K562 (cell line): ENCODE data around the gene MSI1. TPM values are rescaled to one million over a fixed set of nuclear protein-coding genes. Genes with fewer than 3 reads are reported as not detected.

Experiments used
- ATAC-seq: fragments of 200-7000 bp; cut with Tn5 transposase; 3 replicates; pipeline ENCODE4 v1.9.1; 2020; ENCODE audit warnings: moderate library complexity
- BruUV-seq: library from RNA; stranded (reverse); fragments of 400-500 nt; replicated peaks from 2 replicates; lab custom pipeline; 2021; lab: Mats Ljungman, UMichigan
- CTCF ChIA-PET: fragments of 300-600 bp; formaldehyde crosslinking; extraction: SDS; loops from one replicate; lab custom pipeline; 2021; ENCODE audit warnings: low intra/inter-chr PET ratio; lab: Yijun Ruan, JAX
- POLR2A ChIA-PET: fragments of 300-600, 350-650 bp; sonication (Branson Sonifier 250); formaldehyde crosslinking; extraction: SDS; loops from one replicate; lab custom pipeline; 2021; ENCODE audit warnings: antibody characterized with exemption, inconsistent platforms; lab: Yijun Ruan, JAX
- DNase-seq, 4 experiments: peaks; one replicate each; pipeline versions ENCODE4 v3.0.0 to v3.0.0-alpha.2; 2011 to 2018; ENCODE audit warnings: low spot score in 3 of 4, mixed read lengths in 3 of 4; ENCODE audit errors: extremely low read depth in 1 of 4
- FAIRE-seq: peaks from 2 replicates; lab custom pipeline; 2011; peaks lifted over from hg19 to GRCh38; lab: Jason Lieb, UNC
- H2AFZ ChIP-seq: 2 replicates; pipeline ENCODE4 v1.6.0; 2011; ENCODE audit warnings: low read depth, low read length, control low read depth, inconsistent platforms
- H3K27ac ChIP-seq: fragments of 200-600 bp; 3 replicates; pipeline ENCODE4 v1.8.0; 2011; ENCODE audit warnings: low read depth, mild to moderate bottlenecking, control low read depth, inconsistent platforms, low read length, moderate library complexity, mixed read lengths; ENCODE audit errors: extremely low read depth
- H3K27me3 ChIP-seq, 2 experiments: fragments of 300-600 bp in 1 of 2; 2 replicates in 1 of 2; 3 replicates in 1 of 2; pipeline versions ENCODE4 v1.6.0 to v1.8.0; 2011; ENCODE audit warnings: inconsistent platforms in 2 of 2, low read length in 2 of 2, mild to moderate bottlenecking in 1 of 2, mixed read lengths in 1 of 2, moderate library complexity in 1 of 2; ENCODE audit not compliant: control insufficient read depth in 2 of 2, insufficient read depth in 2 of 2
- H3K36me3 ChIP-seq: fragments of 300-600 bp; 3 replicates; pipeline ENCODE4 v1.8.0; 2011; ENCODE audit warnings: mild to moderate bottlenecking, low read length, inconsistent platforms; ENCODE audit not compliant: control insufficient read depth, insufficient read depth
- H3K4me1 ChIP-seq, 2 experiments: fragments of 200-600 bp in 1 of 2; replicated peaks in 1 of 2; 2 replicates in 1 of 2; 3 replicates in 1 of 2; pipeline versions ENCODE4 v1.5.1 to v1.8.0; 2011; ENCODE audit warnings: inconsistent platforms in 2 of 2, low read length in 2 of 2, mild to moderate bottlenecking in 1 of 2, mixed read lengths in 1 of 2, moderate library complexity in 1 of 2; ENCODE audit not compliant: control insufficient read depth in 2 of 2, insufficient read depth in 2 of 2
- H3K4me2 ChIP-seq: 2 replicates; pipeline ENCODE4 v1.6.1; 2011; ENCODE audit warnings: low read length, control low read depth, inconsistent platforms, mixed read lengths; ENCODE audit not compliant: insufficient read depth
- H3K4me3 ChIP-seq: fragments of 200-600 bp; sonication (generic), shearing (Covaris generic); 2 replicates; pipeline ENCODE4 v1.5.1; 2016; ENCODE audit warnings: control low read depth, inconsistent platforms
- H3K79me2 ChIP-seq: fragments of 200-600 bp; 3 replicates; pipeline ENCODE4 v1.8.0; 2011; ENCODE audit warnings: low read length, inconsistent platforms; ENCODE audit not compliant: control insufficient read depth, insufficient read depth
- H3K9ac ChIP-seq, 2 experiments: 2 replicates each; pipeline versions ENCODE4 v1.6.0 to v1.6.1; 2011; ENCODE audit warnings: low read depth in 2 of 2, low read length in 2 of 2, control low read depth in 1 of 2, inconsistent platforms in 1 of 2, mild to moderate bottlenecking in 1 of 2, mixed read lengths in 1 of 2; ENCODE audit not compliant: insufficient read depth in 1 of 2
- H3K9me1 ChIP-seq: one replicate; pipeline ENCODE4 v1.6.0; 2011; ENCODE audit warnings: inconsistent platforms, mild to moderate bottlenecking, low read length, moderate library complexity; ENCODE audit not compliant: control insufficient read depth, insufficient read depth
- H3K9me3 ChIP-seq: replicated peaks from 2 replicates; pipeline ENCODE4 v1.5.1; 2011; ENCODE audit warnings: low read depth, low read length, inconsistent platforms; ENCODE audit not compliant: control insufficient read depth, insufficient read depth
- H4K20me1 ChIP-seq: replicated peaks from 2 replicates; pipeline ENCODE4 v1.6.1; 2011; ENCODE audit warnings: low read length, inconsistent platforms, mixed read lengths; ENCODE audit not compliant: control insufficient read depth, insufficient read depth
- CBFA2T2 ChIP-seq: fragments of 450-650 bp; conservative IDR thresholded peaks from 2 replicates; pipeline ENCODE4 v1.6.1; 2017; ENCODE audit warnings: mild to moderate bottlenecking
- CSDE1 ChIP-seq, 2 experiments: fragments of 450-650 bp; IDR thresholded peaks; 2 replicates each; pipeline ENCODE4 v1.6.1; 2016; ENCODE audit warnings: mild to moderate bottlenecking in 1 of 2
- FOXP4 ChIP-seq: sonication (generic); formaldehyde crosslinking; IDR thresholded peaks from 2 replicates; pipeline ENCODE4 v1.8.0; 2022; ENCODE audit warnings: mild to moderate bottlenecking, missing genetic modification reagents, borderline replicate concordance
- PHF21A ChIP-seq: fragments of 450-650 bp; IDR thresholded peaks from 2 replicates; pipeline ENCODE4 v1.6.1; 2017; ENCODE audit warnings: low read depth, borderline replicate concordance
- PREB ChIP-seq: sonication (generic); formaldehyde crosslinking; IDR thresholded peaks from 2 replicates; pipeline ENCODE4 v1.8.1; 2023; ENCODE audit warnings: mild to moderate bottlenecking, missing genetic modification reagents
- TFE3 ChIP-seq: fragments of 450-650 bp; formaldehyde crosslinking; IDR thresholded peaks from 2 replicates; pipeline ENCODE4 v1.4.0; 2020; ENCODE audit warnings: mild to moderate bottlenecking, mixed read lengths
- TOE1 ChIP-seq, 2 experiments: fragments of 450-650 bp in 1 of 2; sonication (generic) in 1 of 2; formaldehyde crosslinking in 1 of 2; IDR thresholded peaks; 2 replicates each; pipeline versions ENCODE4 v1.7.1 to v1.8.0; 2016 to 2022; ENCODE audit warnings: borderline replicate concordance in 2 of 2, mild to moderate bottlenecking in 2 of 2, antibody characterized with exemption in 1 of 2, inconsistent platforms in 1 of 2, low read depth in 1 of 2, missing genetic modification reagents in 1 of 2, moderate library complexity in 1 of 2
- USF1 ChIP-seq: sonication (generic); formaldehyde crosslinking; IDR thresholded peaks from 2 replicates; pipeline ENCODE4 v1.9.0; 2022; ENCODE audit warnings: mild to moderate bottlenecking, missing genetic modification reagents
- USF2 ChIP-seq: sonication (generic); formaldehyde crosslinking; IDR thresholded peaks from 2 replicates; pipeline ENCODE4 v1.5.0; 2020; ENCODE audit warnings: missing genetic modification reagents
- ZHX1 ChIP-seq: fragments of 150-350 bp; conservative IDR thresholded peaks from 2 replicates; pipeline ENCODE4 v1.6.1; 2014; ENCODE audit warnings: low read length
- whole genome bisulfite sequencing: fragments of 100-300 bp; shearing (Covaris generic); methylation state at CpG from one replicate; pipeline ENCODE4 v1.1.6; 2016; ENCODE audit warnings: low coverage, mixed read lengths; ENCODE audit not compliant: insufficient coverage; ENCODE audit errors: missing lambda C conversion rate; 5-methylcytosine and 5-hydroxymethylcytosine counted together
- in situ Hi-C: fragments of 300-500 bp; cut with MboI; formaldehyde crosslinking; loops from 4 replicates; pipeline ENCODE4 v1.15.0; 2018; ENCODE audit warnings: inconsistent platforms, mixed read lengths
- intact Hi-C: fragments of 100-400 bp; cut with micrococcal nuclease; formaldehyde crosslinking; loops from 2 replicates; pipeline ENCODE4 v1.14.2; 2022
- polyA plus RNA-seq, 8 experiments: library from polyadenylated mRNA; depleted of rRNA in 4 of 8; stranded (reverse) in 5 of 8; unstranded in 3 of 8; fragments of >200 nt; fragmentation: Nextera tagmentation in 2 of 8; fragmentation: Illumina TruSeq in 1 of 8; extraction: Ambion mirVana in 2 of 8; extraction: Trizol in 1 of 8; gene quantifications; 2 replicates each; pipeline versions ENCODE4 v1.2.1 to v1.2.3, GENCODE V29; 2011 to 2014; ENCODE audit warnings: inconsistent platforms in 1 of 8, missing spikeins in 1 of 8
- total RNA-seq, 7 experiments: library from RNA; depleted of rRNA in 6 of 7; stranded (reverse); fragments of >200 nt in 6 of 7; fragmentation: Illumina TruSeq in 2 of 7; extraction: Trizol in 2 of 7; gene quantifications; 2 replicates each; pipeline versions ENCODE4 v1.2.1 to v1.2.3, GENCODE V29; 2011 to 2021; ENCODE audit warnings: low replicate concordance in 1 of 7

Gene MSI1
- total and polyA plus RNA-seq, 9 of the 15 experiments (the other 6 are each of a cell fraction or from before 2014, with no cell fraction given), result 0.16 TPM; not detected in 8

GRCh38 chr12:120388691-120389481, 19.9 kb upstream of the MSI1 start:
- Histone ChIP-seq H3K36me3 (no peaks in the 10 kb centered on the region), H3K27me3 (peaks cover 6 to 29% of the 10 kb centered on the region in 2 experiments), H2AFZ (0 out of 2 replicates have a peak overlapping the region, but pooled peaks have one; percentile 35), H3K4me2 (no peak overlapping the region), H3K4me1 (peaks cover 0 to 6% of the 10 kb centered on the region in 2 experiments; a peak in 2 of 5 replicates), H3K79me2 (no peaks in the 10 kb centered on the region), H3K9me3 (no peaks in the 10 kb centered on the region), H4K20me1 (0 out of 2 replicates have a peak, but pooled peaks cover 3% of the 10 kb centered on the region), H3K9ac (no peak overlapping the region), H3K27ac (no peak overlapping the region), H3K4me3 (no peak overlapping the region), H3K9me1 (no peaks in the 10 kb centered on the region)
- no TSS peak for BruUV-seq
- CTCF ChIA-PET, result no interaction called here
- no peak for ATAC-seq
- no peak for FAIRE-seq
- POLR2A ChIA-PET, result no interaction called here
- in situ Hi-C loops, result no loop called here
- no peak for DNase-seq
- intact Hi-C loops, result no loop called here
- 14% methylated on average over 19 of the region's 24 CpGs for WGBS
- TF ChIP-seq PREB (CRISPR knock-in tag) (no peak), TOE1 (IDR thresholded peaks at IDR 0.05; ENCODE audit: borderline replicate concordance) (peak; percentile 68; the same call in 1 of the 2 replicates), TOE1 (CRISPR knock-in tag; IDR thresholded peaks at IDR 0.05; ENCODE audit: borderline replicate concordance, low read depth) (no peak), PHF21A (no peak), CBFA2T2 (peak; percentile 41), CSDE1 (IDR thresholded peaks at IDR 0.05) (no peak), ZHX1 (no peak), FOXP4 (CRISPR knock-in tag) (no peak), USF1 (CRISPR knock-in tag) (peak; percentile 80), TFE3 (peak; percentile 92), USF2 (CRISPR knock-in tag) (peak; percentile 71)
